ENCODE data around the gene SLC15A4.
"Not testable (repeated sequence)": the region's sequence is repeated elsewhere in the genome, so short reads cannot be mapped to it uniquely, and the experiment has no call there.

Gene SLC15A4

DNA sequence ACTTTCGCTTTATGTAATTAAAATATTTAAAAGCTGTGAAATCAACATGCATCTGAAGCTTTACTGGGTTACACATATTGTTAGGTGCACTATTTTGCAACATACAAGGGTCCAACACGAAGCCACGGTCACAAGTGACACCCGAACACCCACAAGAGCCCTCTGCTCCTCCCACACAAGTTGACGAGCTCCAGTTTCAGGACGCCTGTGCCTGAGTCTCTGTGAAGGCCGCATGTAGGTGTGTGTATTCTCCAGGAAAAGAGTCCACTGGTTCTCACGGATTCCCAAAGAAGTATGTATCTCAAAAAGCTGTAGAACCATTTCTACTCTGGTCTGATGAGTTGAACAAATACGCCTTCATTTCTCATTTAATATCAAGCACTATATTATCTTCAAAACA, 12.0 kb downstream of the SLC15A4 start:
- TF ChIP-seq, protein P1, sequence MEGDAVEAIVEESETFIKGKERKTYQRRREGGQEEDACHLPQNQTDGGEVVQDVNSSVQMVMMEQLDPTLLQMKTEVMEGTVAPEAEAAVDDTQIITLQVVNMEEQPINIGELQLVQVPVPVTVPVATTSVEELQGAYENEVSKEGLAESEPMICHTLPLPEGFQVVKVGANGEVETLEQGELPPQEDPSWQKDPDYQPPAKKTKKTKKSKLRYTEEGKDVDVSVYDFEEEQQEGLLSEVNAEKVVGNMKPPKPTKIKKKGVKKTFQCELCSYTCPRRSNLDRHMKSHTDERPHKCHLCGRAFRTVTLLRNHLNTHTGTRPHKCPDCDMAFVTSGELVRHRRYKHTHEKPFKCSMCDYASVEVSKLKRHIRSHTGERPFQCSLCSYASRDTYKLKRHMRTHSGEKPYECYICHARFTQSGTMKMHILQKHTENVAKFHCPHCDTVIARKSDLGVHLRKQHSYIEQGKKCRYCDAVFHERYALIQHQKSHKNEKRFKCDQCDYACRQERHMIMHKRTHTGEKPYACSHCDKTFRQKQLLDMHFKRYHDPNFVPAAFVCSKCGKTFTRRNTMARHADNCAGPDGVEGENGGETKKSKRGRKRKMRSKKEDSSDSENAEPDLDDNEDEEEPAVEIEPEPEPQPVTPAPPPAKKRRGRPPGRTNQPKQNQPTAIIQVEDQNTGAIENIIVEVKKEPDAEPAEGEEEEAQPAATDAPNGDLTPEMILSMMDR (IDR thresholded peaks at IDR 0.05; ENCODE audit: low read depth, low read length), result no peak
- H3K4me3 ChIP-seq (ENCODE audit: low read depth, low read length), result no peak overlapping the region

DNA sequence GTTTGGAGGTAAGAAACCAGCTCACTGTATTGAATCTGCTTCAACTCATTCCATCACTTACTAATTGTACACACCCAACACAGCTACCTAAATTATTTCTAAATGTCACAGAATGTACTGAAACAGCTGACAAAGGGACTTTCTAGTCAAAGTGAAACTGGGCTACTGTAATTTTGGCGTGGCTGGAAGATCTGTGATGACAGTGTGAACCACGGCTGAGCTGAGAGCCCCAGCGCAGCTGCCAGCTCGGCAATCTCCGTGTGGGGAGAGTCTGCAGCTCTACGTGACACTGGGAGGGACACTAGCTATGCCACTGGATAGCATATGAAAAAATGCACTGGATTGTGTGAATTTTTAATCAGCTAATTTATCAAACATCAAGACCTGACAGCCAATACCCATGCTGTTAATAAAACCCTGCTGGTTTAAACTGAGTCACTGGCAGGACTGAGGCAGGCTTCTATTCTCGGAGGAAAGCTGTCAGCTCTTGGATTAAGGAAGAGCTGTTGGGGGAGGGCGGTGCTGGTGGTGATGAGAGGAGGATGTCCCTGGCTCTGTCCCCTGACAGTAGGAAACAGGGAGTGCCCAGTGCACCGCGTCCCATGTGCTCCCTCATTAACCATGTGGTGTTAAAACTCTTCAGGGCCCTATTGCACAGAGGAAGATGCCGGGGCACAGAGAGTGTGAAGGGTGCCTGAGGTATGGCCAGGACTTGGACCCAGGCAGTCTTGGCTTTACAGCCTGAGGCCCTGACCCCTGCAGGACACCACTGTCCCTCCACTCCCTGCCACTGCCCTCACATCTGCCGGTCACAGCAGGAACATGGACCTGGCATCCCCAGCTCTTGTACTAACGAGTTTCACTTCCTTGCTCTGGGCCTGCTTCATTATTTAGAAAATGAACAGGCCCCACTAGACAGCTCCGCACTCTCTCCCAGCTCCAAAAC, 13.3 kb downstream of the SLC15A4 start:
- no peak overlapping the region for H3K4me3 ChIP-seq (ENCODE audit: low read depth, low read length)
- TF ChIP-seq, protein P1 (IDR thresholded peaks at IDR 0.05; ENCODE audit: low read depth, low read length), result no peak

DNA sequence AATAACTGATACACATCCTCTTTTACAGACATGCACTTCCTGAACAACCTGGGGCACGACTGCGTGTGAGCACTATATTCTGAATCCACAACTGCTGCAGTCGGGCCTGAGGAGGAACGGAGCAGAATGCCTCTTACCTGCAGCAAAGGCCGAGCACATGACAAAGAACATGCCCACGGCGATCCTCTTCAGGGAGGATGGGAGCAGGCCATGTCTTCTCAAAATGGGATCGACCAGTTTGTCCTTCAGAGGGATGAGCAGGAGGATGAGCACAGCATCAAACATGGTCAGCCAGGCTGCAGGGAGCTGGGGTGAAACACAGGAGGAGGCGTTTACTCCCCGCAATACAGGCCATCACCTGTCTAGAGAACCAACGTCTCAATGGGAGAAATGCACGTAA, 15.1 kb downstream of the SLC15A4 start:
- H3K4me3 ChIP-seq (ENCODE audit: low read depth, low read length), result no peak overlapping the region
- TF ChIP-seq, protein P1 (IDR thresholded peaks at IDR 0.05; ENCODE audit: low read depth, low read length), result no peak

DNA sequence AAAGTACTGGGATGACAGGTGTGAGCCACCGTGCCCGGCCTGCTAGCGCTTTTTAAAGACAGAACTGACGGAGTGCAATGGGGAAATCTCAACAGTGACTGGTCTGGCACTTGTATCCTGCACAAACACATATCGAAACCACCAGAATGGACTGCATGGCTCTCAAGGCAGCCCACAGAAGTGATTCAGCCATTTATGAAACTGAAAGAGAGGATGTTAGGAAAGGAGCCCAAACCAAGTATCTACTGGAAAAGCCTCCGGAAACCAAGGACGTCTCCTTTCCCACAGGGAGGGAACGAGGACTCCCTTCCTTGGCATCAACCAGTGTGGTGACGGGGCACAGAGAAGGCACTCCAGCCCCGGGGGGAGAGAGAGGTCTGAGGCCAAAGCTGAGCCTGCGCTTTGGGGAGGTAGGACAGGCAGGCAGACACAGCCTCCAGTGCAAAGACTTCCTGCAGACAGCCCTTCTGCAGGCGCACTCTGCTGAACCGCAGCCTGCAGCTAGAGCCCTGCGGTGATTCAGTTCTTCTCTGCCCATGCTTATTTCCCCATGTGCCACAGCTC, 16.5 kb downstream of the SLC15A4 start:
- no peak overlapping the region for H3K4me3 ChIP-seq (ENCODE audit: low read depth, low read length)
- TF ChIP-seq, protein P1 (IDR thresholded peaks at IDR 0.05; ENCODE audit: low read depth, low read length), result no peak

DNA sequence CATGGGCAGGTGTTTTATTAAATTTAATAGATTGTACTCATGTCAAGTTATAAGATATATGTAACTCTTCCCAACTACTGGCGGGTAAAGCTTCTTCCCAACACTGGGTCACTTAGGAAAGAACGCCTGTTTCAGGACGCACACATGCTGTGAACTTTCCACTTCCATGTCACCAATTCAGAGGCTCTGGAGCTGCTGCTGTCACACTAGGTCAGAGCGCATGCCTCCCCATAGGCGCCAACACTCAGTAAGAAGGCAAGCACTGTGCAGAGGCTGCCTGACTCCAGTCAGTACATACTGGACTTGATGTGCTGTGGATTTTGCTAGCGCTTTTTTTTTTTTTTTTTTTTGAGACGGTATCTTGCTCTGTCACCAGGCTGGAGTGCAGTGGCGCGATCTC, 17.2 kb downstream of the SLC15A4 start:
- TF ChIP-seq, protein P1 (IDR thresholded peaks at IDR 0.05; ENCODE audit: low read depth, low read length), result no peak
- H3K4me3 ChIP-seq (ENCODE audit: low read depth, low read length), result no peak overlapping the region

DNA sequence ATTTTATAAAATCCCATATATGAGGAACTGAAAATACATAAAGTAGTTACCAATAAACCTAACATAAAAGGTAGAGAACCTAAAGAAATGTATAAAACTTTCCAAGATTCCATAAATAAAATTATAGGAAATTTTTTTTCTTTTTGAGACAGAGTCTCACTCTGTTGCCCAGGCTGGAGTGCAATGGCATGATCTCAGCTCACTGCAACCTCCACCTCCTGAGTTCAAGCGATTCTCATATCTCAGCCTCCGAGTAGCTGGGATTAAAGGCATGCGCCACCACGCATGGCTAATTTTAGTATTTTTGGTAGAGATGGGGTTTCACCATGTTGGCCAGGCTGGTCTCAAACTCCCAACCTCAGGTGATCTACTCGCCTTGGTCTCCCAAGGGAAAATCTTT, 18.4 kb downstream of the SLC15A4 start:
- H3K4me3 ChIP-seq (ENCODE audit: low read depth, low read length), result not testable (repeated sequence)

DNA sequence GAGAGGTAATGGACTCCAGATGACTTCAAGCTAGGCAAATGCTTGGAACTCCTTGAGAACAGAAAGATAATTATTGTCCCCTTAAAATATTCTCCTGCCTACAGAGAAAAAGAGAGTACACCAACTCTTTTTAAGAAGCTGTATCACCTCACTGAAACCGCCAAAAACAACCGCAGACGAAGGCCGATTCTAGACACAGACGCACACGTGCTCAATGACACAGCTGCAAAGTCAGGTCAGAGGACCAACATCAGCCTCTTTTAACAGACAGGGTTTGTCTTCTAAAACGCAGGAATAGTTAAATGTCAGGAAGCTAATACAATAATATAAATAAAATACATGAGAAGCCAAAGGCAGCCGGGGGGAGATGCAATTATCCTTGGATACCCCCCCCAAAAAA, 19.0 kb downstream of the SLC15A4 start:
- TF ChIP-seq, protein P1 (IDR thresholded peaks at IDR 0.05; ENCODE audit: low read depth, low read length), result no peak

More for the DNA sequence above, 19.0 kb downstream of the SLC15A4 start:
- no peak overlapping the region for H3K4me3 ChIP-seq (ENCODE audit: low read depth, low read length)

Measured in WI38 (cell line).